GM19463 (cell line): ENCODE measurements around the gene EMC10.

Source experiments
- ATAC-seq: cut with Tn5 transposase; IDR thresholded peaks from one replicate; pipeline ENCODE4 v1.9.1; 2021; ENCODE audit warnings: mild to moderate bottlenecking, moderate library complexity; ENCODE audit not compliant: unreplicated experiment

The EMC10 gene

GRCh38 chr19:50495020-50495531, 18.8 kb downstream of the EMC10 start:
- no peak for ATAC-seq

GRCh38 chr19:50496189-50497021, 20.1 kb downstream of the EMC10 start:
- ATAC-seq: no peak

- no peak for ATAC-seq
These were observed 20.7 kb downstream of the EMC10 start for GRCh38 chr19:50497022-50497405.

- ATAC-seq: no peak
These were observed 22.1 kb downstream of the EMC10 start for GRCh38 chr19:50498219-50499056.

- no peak for ATAC-seq
These were observed 23.9 kb downstream of the EMC10 start for GRCh38 chr19:50500060-50500752.

- ATAC-seq: no peak
These were observed 24.4 kb downstream of the EMC10 start for GRCh38 chr19:50500753-50501151.

GRCh38 chr19:50501186-50501567, 24.9 kb downstream of the EMC10 start:
- ATAC-seq: no peak

GRCh38 chr19:50501568-50502475, 25.5 kb downstream of the EMC10 start:
- no peak for ATAC-seq

- ATAC-seq: no peak
These were observed 29.7 kb downstream of the EMC10 start for GRCh38 chr19:50505856-50506611.

GRCh38 chr19:50506700-50507099, 30.4 kb downstream of the EMC10 start:
- no peak for ATAC-seq

- ATAC-seq: no peak
These were observed 31.1 kb downstream of the EMC10 start for GRCh38 chr19:50507376-50507775.

- no peak for ATAC-seq
These were observed 32.5 kb downstream of the EMC10 start for GRCh38 chr19:50508843-50509190.

- ATAC-seq: no peak
These were observed 33.1 kb downstream of the EMC10 start for GRCh38 chr19:50509366-50509765.

GRCh38 chr19:50510121-50510670, 33.9 kb downstream of the EMC10 start:
- no peak for ATAC-seq

- no peak for ATAC-seq
These were observed 34.4 kb downstream of the EMC10 start for GRCh38 chr19:50510700-50511068.

GRCh38 chr19:50511069-50511822, 34.9 kb downstream of the EMC10 start, which contains the start of gene JOSD2:
TSS of gene JOSD2 (minus strand) at chr19:50511191. CDS start at chr19:50510431, 760 bp downstream.
- peak; percentile 85 for ATAC-seq

GRCh38 chr19:50512112-50512998, 36.0 kb downstream of the EMC10 start:
- no peak for ATAC-seq
